Stimulated activated CD4-positive, alpha-beta T cell treated with anti-CD3 and anti-CD28 coated beads, Interleukin-12 subunit alpha, Interleukin-12 subunit beta, amount 100 ng/mL, for 48 hours (primary cell): Measurements from ENCODE around the gene PPM1H.
"Not testable (repeated sequence)": the region's sequence is repeated elsewhere in the genome, so short reads cannot be mapped to it uniquely, and the experiment has no call there.

Experiments
- DNase-seq, 3 donors: peaks; one replicate each; pipeline ENCODE4 v3.0.0-alpha.2; 2020; ENCODE audit warnings: low read depth in 2 of 3, low spot score in 1 of 3

PPM1H gene

GRCh38 chr12:62943779-62944395 lies 8.9 kb upstream of the PPM1H start:
- no peak for DNase-seq

- DNase-seq = not testable (repeated sequence)
Measured at GRCh38 chr12:62942316-62942715, 7.4 kb upstream of the PPM1H start.

GRCh38 chr12:62934239-62934798 lies 631 bp downstream of the PPM1H start:
- DNase-seq = peak in 1 of 3 donors; percentile 2

- no peak for DNase-seq
Measured at GRCh38 chr12:62933602-62934238, 1.2 kb downstream of the PPM1H start.

GRCh38 chr12:62933220-62933601 lies 1.7 kb downstream of the PPM1H start:
- DNase-seq = no peak

GRCh38 chr12:62931477-62931876 lies 3.5 kb downstream of the PPM1H start:
- no peak for DNase-seq

- no peak for DNase-seq
Measured at GRCh38 chr12:62930546-62931425, 4.2 kb downstream of the PPM1H start.

GRCh38 chr12:62928632-62929031 lies 6.3 kb downstream of the PPM1H start:
- no peak for DNase-seq

GRCh38 chr12:62925680-62926079 lies 9.3 kb downstream of the PPM1H start:
- DNase-seq = no peak

GRCh38 chr12:62924084-62924483 lies 10.9 kb downstream of the PPM1H start:
- DNase-seq = no peak

GRCh38 chr12:62922539-62922938 lies 12.4 kb downstream of the PPM1H start:
- DNase-seq = no peak

GRCh38 chr12:62919838-62920237 lies 15.1 kb downstream of the PPM1H start:
- no peak for DNase-seq

- no peak for DNase-seq
Measured at GRCh38 chr12:62917926-62918325, 17.0 kb downstream of the PPM1H start.

GRCh38 chr12:62916632-62917425 lies 18.1 kb downstream of the PPM1H start:
- no peak for DNase-seq

- no peak for DNase-seq
Measured at GRCh38 chr12:62915204-62915529, 19.8 kb downstream of the PPM1H start.

GRCh38 chr12:62914443-62915203 lies 20.3 kb downstream of the PPM1H start:
- no peak for DNase-seq

- no peak for DNase-seq
Measured at GRCh38 chr12:62913380-62913779, 21.6 kb downstream of the PPM1H start.

- no peak for DNase-seq
Measured at GRCh38 chr12:62912644-62913043, 22.3 kb downstream of the PPM1H start.

GRCh38 chr12:62911286-62911685 lies 23.7 kb downstream of the PPM1H start:
- no peak for DNase-seq

GRCh38 chr12:62910549-62911169 lies 24.3 kb downstream of the PPM1H start:
- no peak for DNase-seq
